HG03139 (cell line): ENCODE measurements around the gene GCM1.
A peak's percentile ranks its signal among the peaks of the same experiment; 100 is the strongest.
"Not testable (repeated sequence)": the region's sequence is repeated elsewhere in the genome, so short reads cannot be mapped to it uniquely, and the experiment has no call there.

Experiments
- ATAC-seq: cut with Tn5 transposase; IDR thresholded peaks from one replicate; pipeline ENCODE4 v1.9.1; 2021; ENCODE audit not compliant: unreplicated experiment

The GCM1 gene, protein sequence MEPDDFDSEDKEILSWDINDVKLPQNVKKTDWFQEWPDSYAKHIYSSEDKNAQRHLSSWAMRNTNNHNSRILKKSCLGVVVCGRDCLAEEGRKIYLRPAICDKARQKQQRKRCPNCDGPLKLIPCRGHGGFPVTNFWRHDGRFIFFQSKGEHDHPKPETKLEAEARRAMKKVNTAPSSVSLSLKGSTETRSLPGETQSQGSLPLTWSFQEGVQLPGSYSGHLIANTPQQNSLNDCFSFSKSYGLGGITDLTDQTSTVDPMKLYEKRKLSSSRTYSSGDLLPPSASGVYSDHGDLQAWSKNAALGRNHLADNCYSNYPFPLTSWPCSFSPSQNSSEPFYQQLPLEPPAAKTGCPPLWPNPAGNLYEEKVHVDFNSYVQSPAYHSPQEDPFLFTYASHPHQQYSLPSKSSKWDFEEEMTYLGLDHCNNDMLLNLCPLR

GRCh38 chr6:53148684-53149083 is at the start of gene GCM1:
GCM1 (minus strand) TSS chr6:53148841; CDS start chr6:53145632, 3,209 bp downstream.
- ATAC-seq: no peak

DNA sequence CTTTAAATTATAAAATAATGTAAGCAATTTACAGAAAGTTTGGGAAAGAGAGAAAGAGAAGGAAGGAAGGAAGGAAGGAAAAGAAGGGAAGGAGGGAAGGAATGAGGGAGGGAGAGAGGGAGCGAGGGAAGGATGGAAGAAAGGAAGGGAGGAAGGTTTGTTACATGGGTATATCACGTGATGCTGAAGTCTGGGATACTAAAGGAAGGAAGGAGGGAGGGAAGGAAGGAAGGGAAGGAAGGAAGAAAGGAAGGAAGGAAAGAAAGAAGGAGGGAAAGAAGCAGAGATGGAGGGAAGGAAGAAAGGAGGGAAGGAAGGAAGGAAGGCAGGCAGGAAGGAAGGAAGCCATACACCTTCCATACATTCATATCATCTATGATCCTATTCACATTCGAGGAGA is 48.9 kb upstream of the GCM1 start:
- ATAC-seq: no peak

DNA sequence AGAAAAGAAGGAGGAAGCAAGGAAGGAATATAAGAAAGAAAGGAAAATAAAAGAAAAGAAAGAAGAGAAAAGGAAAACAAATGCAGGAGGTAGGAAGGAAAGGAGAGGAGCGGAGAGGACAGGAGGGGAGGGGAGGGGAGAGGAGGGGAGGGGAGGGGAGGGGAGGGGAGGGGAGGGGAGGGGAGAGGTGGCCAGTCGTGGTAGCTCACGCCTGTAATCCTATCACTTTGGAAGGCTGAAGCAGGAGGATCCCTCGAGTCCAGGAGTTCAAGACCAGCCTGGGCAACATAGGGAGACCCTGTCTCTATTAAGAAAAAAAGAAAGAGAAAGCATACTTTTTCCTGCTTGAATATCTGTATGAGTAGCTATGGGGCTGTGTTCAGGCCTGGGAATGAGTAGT is 46.4 kb upstream of the GCM1 start:
- no peak for ATAC-seq

GRCh38 chr6:53192682-53193188 is 44.1 kb upstream of the GCM1 start:
- no peak for ATAC-seq

DNA sequence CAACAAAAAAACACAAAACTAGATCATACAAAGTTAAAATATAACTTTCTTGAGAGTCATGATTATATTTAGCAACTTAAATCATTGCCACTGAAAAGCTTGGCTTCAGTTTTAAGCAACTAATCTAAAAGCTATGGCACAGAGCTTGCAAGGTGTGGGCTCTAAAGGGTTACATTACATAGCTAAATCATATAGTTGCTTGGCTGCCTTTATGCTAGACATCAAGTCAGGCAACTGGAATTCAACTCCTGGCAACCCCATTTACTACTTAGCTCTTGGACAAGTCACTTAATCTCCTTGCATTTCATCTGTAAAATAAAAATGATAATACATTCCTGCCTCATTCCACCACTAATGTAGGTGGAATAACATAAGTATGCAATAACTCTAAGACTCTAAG is 40.9 kb upstream of the GCM1 start:
- ATAC-seq: no peak

DNA sequence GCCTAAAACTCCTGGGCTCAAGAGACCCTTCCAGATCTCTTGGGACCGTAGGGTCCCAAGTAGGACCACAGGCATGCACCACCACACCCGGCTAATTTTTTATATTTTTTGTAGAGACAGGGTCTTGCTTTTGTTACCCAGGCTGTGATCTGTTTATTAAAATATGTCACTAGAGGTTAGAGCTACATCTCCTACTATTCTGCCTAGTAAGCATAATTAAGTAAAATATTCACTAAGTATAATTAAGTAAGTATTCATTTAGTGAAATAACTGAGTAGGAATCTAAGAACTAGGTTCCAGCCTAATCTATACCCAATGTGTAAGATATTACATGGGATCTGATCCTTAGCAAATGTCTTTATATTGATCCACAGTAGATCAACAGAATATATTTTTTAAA is 40.2 kb upstream of the GCM1 start:
- no peak for ATAC-seq

- ATAC-seq: no peak
These were observed 32.0 kb upstream of the GCM1 start for GRCh38 chr6:53180678-53181077.

GRCh38 chr6:53179961-53180651 is 31.5 kb upstream of the GCM1 start:
- ATAC-seq: no peak

- ATAC-seq: no peak
These were observed 30.3 kb upstream of the GCM1 start for GRCh38 chr6:53178837-53179432.

DNA sequence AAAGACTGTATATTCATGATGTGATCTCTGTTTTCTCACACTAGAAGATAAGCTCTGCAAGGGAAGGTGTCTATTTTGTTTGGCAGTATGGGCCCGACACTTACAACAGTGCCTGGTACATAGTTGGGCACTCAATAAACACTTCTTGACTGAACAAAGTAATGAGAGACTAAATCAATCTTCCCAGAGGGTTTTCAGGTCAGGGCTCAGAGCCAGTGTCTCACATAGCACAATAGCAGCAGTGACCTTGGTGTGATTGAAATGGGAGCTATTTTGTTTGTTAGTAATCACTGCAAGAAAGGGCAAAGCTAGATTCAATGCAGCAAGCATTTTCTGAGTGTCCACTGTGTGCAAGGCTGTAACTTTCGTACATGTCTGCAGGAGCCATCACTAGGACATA is 26.4 kb upstream of the GCM1 start:
- ATAC-seq: no peak

DNA sequence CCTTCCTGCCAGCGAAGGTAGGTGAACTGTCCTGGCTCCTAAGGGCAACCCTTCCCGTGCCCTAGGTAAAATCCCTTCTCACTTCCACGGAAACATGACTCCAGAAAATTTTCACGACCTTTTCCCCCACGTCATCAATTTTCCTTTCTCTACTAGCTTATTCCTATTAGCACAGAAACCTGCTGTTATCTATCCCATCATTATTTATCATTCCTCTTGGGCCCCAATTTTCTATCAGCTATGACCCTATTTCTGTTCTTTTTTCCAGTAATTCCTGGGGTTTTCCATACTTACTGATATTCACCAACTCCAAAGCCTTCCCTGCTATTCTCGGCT is 23.8 kb upstream of the GCM1 start:
- ATAC-seq: no peak

DNA sequence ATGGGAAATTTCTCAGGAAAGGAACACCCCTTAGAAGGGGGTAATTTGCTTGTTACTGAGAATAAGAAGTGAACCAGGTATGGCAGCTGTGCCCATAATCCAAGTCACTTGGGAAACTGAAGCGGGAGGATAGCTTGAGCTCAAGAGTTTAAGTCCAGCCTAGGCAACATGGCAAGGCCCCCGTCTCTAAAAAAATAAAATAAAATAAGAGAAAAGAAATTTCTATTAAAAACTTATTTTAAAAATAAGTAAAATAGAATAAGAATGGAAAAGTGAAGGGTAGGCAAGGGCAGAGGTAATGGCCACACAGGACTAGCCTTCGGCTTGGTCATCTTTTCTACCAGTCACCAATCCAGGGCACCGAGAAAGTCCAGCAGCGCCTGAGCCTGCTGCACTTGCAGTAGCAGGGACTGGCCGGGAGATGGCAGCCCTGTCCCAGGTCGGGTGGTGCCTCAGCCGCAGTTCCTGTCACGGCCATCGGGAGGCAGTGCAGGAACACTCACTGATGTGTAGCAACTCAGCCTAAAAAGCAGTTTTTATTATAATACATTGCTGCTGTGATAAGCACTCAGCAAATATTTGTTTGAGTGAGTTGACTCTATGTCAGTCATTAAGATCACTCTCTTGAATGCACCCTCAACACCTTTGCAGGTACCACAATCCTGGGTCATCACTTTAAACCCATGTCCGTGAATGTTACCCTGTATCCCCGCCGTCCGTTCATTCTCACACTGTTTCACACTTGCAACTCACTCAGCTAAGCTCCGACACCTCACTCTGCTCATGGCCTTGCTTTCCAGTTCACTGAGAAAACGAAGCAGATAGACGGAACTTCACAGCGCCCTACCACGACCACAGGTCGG is 23.2 kb upstream of the GCM1 start:
- ATAC-seq: peak; percentile 68

GRCh38 chr6:53168516-53169267 is 20.1 kb upstream of the GCM1 start:
- no peak for ATAC-seq

DNA sequence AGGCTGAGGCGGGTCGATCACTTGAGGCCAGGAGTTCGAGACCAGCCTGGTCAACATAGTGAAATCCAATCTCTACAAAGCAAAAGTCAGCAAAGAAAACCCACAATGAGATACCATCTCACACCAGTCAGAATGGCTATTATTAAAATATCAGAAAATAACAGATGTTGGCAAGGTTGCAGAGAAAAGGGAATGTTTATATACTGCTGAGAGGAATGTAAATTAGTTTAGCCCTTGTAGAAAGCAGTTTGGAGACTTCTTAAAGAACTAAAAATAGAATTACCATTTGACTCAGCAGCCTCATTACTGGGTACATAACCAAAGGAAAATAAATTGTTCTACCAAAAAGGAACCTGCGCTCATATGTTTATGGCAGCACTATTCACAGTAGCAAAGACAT is 16.7 kb upstream of the GCM1 start:
- ATAC-seq: no peak

GRCh38 chr6:53162606-53163005 is 14.0 kb upstream of the GCM1 start:
- no peak for ATAC-seq

DNA sequence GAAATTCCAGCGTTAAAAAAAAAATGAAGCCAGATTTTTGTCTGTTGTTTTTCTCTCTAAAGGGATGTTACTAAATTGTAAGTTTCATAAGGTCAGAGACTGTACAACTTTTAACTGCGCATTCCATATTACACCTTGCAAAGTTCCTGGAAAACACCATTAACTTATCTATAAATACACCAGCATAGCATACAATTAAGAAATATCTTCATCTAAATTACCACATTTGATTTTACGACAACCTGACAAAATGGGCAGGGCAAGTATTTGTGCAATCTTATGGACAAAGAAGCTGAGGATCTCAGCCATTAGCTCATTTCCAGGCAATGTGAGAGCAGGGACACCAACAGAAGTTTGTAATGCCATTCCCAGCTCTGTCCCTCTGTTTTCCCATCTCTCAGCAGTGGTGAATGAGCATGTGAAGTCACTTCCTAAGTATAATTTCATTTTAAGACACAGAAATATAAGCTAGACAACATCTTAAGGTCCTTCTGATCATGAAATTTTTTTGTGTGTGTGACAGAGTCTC is 12.9 kb upstream of the GCM1 start:
- ATAC-seq: no peak

DNA sequence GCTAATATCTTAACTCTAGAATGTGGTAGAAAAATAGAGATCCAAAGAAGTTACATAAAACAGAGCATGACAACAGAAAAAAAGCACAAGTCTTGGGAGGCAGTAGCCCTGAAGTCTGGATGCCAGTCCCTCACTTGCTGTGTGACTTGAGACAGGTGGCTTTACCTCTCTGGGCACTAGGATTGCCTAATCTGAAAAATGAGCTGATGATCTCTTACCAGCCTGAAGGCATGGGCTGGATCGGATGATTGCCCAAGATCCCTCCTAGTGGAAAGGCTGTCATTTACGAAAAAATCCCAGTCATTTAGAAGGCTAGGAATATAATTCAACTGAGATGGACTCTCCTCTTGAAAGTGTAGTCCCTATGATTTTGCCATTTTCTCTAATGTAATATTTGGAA is 10.9 kb upstream of the GCM1 start:
- ATAC-seq: no peak

DNA sequence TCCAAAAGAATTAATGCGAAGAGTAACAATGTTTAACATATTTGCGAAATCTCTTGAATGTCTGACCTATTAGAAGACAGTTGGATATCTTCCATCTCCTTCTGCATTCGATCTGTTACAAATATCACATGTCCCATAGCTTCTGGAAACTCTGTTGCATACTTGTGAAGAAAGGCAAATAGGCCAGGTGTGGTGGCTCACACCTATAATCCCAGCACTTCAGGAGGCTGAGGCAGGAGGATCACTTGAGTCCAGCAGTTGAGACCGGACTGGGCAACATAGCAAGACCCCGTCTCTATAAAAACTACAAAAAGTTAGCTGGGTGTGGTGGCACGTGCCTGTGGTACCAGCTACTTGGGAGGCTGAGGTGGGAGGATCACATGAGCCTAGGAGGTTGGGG is 9.4 kb upstream of the GCM1 start:
- not testable (repeated sequence) for ATAC-seq

GRCh38 chr6:53155279-53155678 is 6.6 kb upstream of the GCM1 start:
- ATAC-seq: not testable (repeated sequence)

- no peak for ATAC-seq
These were observed 6.2 kb upstream of the GCM1 start for GRCh38 chr6:53154794-53155193.
